ENCODE data around the gene TIFAB.

The TIFAB gene

DNA sequence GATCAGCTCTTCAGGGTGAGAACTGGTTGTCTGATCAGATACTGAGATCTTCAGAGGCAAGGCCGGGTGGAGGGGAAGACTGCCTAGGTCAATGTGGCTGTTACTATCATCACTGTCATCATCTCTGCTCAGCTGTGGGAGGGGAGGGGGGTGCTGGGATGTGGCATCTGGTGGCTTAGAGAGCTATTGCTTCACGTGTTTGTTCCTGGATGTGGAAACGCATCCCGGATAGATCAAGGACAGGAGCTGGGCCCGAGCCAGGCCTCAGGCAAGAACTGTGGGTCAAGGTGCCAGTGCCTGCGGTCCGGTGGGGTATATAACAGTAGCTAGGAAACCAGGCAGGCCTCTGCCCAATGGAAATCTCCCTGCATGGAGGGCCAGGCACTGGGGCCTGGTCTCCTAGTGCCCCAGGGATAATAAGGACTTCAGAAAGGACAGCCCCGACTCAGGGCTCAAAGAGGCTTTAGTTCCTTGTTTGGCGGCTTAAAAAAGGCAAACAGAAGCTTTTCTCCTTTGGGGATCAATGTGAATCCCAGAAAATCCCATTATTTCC is 30.3 kb upstream of the TIFAB start:
- FAIRE-seq (no peak), DNase-seq (ENCODE audit: insufficient read length, low spot score) (no peak)

DNA sequence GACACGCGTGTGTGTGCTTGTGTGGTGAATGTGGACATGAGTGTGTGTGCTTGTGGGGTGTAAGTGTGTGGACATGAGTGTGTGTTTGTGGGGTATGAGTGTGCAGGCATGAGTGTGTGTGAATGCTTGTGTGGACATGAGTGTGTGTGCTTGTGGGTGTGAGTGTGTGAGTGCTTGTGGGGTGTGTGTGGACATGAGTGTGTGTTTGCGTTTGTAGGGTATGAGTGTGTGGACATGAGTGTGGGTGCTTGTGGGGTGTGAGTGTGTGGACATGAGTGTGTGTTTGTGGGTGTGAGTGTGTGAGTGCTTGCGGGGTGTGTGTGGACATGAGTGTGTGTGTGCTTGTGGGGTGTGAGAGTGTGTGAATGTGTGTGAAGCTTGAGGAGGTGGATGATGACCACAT is 29.8 kb upstream of the TIFAB start:
- FAIRE-seq, result no peak
- no peak for DNase-seq (ENCODE audit: insufficient read length, low spot score)

DNA sequence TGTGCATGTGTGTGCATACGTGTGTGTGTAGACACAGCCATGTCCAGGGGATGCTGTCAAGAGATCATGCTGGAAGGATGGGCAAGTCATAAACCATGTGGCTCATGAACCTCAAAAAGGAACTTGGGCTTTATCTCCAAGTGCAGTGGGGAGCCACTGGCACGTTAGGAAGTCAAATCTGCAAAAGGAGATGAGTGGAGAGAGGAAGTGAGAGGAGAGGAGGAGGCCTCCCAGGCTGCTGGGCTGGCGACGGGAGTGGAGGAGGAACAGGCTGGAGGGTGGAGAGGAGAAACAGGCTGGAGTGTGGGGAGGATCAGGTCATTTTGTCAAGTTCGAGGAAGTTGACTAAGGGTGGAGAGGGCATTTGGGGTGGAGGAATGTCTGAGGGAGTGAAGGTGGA is 29.2 kb upstream of the TIFAB start:
- FAIRE-seq, result no peak
- DNase-seq (ENCODE audit: insufficient read length, low spot score), result no peak

DNA sequence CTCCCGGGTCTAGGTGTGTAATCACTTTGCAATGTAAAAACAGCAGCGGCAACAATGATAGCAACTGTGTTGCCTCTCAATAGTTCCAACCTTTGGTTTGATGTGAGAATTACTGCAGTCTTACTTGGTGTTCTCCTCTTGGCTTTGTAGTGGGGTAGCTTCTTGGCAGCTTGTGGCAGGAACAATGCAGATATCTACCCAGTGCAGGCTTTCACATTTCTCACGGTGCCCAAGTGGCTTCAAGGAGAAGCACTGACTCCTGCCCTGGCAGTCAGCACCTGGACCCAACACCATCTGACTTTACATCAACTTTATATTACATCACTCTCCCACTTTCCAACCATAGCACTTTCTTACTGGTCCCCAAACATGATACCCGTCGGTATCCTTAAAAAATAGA is 28.4 kb upstream of the TIFAB start:
- FAIRE-seq, result no peak
- DNase-seq (ENCODE audit: insufficient read length, low spot score), result no peak

- FAIRE-seq, result no peak
- no peak for DNase-seq (ENCODE audit: insufficient read length, low spot score)
These were observed 26.8 kb upstream of the TIFAB start for GRCh38 chr5:135478938-135479337.

DNA sequence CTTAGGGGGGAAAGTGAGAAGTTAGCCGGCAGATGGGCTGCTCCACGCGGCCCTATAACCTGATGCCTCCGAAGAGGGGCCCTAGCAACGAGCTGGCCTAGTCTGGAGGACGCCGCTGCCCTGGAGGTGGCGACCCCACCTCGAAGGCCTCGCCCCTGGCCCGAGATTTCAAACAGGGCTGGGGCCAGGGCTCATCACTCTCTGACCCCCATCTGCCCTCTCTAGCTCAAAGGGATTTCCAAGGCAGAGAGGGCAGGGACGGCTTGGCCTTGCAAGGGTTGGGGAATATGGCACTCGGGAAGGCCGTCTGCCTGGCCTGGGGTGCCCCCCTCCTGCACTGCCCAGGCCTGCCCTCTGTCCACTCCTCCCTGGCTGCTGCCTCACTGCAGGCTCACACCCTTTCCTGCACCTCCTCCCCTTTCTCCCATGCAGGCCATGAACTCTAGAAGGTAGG is 25.5 kb upstream of the TIFAB start:
- FAIRE-seq (no peak), DNase-seq (ENCODE audit: insufficient read length, low spot score) (no peak)

DNA sequence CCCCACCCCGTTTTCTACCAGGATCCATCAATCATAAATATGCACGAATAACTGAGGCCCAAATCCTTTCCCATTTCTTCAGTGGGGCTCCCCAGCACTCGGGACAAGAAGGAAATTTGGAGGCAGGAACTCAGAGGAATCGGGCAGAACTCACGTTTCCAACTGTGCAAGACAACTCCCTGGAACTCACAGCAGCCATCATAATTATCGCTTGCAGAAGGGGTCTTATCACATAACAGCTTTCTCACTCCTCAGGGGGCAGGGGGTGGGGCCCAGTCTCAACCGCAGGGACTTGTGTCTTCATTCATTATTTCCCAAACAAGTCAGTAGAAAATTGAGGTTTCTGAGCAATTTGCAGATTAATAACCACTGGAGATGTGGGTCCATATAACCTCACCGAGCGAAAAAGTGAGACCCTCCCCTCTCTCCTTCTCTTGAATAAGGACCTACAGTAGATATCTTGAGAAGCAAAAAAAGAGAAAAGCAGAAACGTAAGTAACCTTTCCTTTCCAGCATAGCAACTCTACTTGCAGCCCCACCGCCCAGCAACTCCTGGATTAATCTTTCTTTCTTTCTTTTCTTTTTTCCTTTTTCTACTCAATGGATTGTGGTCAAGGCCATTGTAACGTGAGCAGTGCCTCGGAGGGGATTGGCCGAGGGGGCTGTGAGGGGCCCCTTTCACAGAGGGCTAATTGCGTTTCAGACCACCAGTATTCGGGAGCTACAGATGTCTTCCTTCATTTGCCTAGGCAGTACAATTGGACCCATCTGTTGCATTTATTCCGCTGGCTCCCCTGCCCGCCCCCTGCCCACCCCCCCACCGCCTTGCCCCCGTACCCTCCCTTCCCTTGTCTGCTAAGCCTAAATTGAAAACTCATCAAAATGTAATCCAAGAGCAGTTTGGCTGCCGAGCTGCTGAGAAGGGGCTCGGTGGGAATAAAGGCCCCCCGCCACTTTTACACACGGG is 24.7 kb upstream of the TIFAB start:
- no peak for FAIRE-seq
- no peak for DNase-seq (ENCODE audit: insufficient read length, low spot score)

- no peak for DNase-seq (ENCODE audit: insufficient read length, low spot score)
- no peak for FAIRE-seq
These were observed 22.0 kb upstream of the TIFAB start for GRCh38 chr5:135473956-135474670.

GRCh38 chr5:135472141-135472540 is 20.0 kb upstream of the TIFAB start:
- DNase-seq (ENCODE audit: insufficient read length, low spot score) (no peak), FAIRE-seq (no peak)

GRCh38 chr5:135471726-135472125 is 19.6 kb upstream of the TIFAB start:
- FAIRE-seq (no peak), DNase-seq (ENCODE audit: insufficient read length, low spot score) (no peak)

DNA sequence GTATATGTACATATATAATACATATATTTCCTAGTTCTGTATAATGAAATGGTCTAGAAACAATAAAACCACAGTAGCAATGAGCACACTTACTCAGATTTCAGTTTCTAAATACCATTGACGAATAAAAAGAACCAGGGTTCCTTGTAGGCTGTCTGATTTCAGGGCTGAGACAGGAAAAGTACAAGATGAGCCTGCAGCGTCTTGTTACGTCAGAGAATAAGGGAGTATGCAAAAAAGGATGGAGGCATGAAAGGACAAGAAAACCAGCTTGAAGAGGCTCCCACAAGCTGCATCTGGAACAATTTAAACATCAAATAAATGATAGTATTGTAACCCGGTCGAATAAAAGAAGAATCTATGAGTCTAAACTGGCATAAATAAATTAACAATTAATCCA is 17.8 kb upstream of the TIFAB start:
- no peak for FAIRE-seq

DNA sequence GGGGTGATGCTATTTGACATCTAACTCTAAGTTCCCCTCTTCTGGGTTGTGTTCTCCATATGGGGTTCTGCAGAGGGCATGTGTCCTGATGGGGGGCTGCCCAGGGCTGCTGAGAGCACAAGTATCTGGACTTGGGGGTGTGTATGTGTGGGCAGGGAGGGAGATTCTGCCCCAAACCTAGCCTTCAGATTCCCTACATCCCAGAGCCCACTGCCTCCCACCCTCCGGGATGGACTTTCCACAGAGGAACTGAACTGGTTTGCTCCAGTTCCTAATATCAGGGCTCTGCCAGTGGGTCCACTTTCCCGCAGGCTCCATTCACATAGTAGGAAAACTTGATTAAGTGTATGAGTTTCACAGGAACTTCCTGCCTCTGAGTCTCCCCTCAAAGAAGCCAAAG is 16.4 kb upstream of the TIFAB start:
- FAIRE-seq, result no peak

More for the DNA sequence above, 17.8 kb upstream of the TIFAB start:
- DNase-seq (ENCODE audit: insufficient read length, low spot score), result no peak

GRCh38 chr5:135467871-135468485 is 15.8 kb upstream of the TIFAB start:
- DNase-seq (ENCODE audit: insufficient read length, low spot score) (no peak), FAIRE-seq (no peak)

More for the DNA sequence above, 16.4 kb upstream of the TIFAB start:
- DNase-seq (ENCODE audit: insufficient read length, low spot score), result no peak

- no peak for DNase-seq (ENCODE audit: insufficient read length, low spot score)
- FAIRE-seq, result no peak
These were observed 15.0 kb upstream of the TIFAB start for GRCh38 chr5:135467051-135467625.

GRCh38 chr5:135466178-135467050 is 14.3 kb upstream of the TIFAB start:
- DNase-seq (ENCODE audit: insufficient read length, low spot score) (peak; percentile 71), FAIRE-seq (no peak)

DNA sequence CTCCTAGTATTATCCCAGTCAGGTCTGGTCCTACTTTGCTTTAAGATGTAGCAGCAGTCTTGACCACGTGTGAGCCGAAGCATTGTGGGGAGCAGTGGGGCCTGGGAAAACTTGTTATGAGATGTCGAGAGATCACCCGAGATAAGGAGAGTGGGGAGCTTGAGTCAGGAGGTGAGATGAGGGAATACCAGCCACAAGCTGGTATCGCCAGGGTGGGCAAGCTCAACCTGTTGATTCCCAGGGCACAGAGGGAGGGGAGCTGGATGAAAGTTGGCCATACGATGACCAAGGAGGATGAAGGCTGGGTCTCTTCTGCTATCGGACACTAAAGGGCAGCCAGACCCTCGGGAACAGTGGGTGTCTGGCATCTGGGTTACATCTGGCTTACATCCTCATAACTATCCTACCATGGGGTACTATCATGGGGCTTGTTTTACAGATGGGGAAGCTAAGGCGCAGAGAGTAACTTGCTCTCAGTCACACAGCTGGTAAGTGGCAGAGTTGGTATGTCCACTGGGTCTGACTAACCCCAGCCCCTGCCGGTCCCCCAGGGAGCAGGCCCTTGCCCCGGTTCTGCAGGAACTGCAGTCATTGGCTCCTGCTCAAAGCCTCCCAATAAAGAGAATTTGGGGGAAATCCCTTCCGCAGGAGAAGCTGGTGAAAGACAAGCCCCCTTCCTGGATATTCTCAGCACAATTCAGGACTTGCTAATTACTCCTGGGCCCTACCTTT is 13.4 kb upstream of the TIFAB start:
- DNase-seq (ENCODE audit: insufficient read length, low spot score) (no peak), FAIRE-seq (no peak)

DNA sequence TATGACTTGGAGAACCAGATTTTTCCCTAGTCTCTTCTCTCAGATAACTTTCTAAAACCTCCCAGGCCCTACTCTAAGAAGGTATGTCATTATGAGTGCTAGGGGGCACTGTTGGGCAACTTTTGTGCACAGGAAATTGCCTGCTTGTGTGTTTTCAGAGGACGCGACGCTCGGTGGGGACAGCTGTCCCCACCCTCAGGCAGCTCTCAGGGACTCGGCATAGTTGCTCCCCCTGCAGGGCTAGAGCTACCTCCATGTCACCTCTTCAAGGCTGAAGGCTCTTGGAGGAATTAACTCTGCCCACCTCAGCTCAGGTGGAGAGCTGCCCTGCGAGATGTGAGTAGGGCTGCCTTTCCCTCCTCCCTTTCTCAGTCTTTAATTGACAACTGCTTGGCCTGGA is 10.2 kb upstream of the TIFAB start:
- FAIRE-seq, result no peak
- DNase-seq (ENCODE audit: insufficient read length, low spot score), result peak; percentile 41

DNA sequence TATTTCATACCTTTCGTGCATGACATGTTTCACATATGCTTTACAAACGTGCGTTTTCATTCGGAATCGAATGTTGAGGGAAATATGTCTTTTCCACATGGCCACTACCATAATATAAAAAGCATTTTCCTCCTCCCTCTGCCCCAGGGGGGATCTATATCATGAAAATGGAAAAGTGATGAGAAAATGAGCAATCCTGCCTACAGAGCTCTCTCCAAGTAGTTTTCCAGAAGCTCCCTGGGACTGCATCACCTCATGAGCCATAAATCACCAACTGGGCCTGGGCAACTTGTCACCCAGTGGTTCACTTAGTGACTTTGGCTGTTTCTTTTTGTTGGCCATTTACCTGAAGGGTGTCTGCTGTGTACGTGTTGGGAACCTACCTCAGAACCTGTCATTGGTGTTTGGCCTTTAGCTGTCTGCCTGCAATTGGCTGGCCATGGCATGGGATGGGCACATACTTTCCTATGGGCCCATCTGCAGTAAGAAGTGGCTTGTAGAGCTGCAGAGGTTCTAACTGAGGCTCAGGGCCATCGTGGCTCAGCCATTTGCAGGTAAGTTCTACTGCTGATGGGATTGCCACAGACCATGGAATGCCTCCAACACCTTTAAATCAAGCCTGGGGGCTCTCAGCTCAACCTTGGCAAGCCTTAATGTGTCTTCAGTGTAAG is 9.5 kb upstream of the TIFAB start:
- no peak for FAIRE-seq
- DNase-seq (ENCODE audit: insufficient read length, low spot score), result no peak
